ENCODE results near the gene FHAD1.

Gene FHAD1

DNA sequence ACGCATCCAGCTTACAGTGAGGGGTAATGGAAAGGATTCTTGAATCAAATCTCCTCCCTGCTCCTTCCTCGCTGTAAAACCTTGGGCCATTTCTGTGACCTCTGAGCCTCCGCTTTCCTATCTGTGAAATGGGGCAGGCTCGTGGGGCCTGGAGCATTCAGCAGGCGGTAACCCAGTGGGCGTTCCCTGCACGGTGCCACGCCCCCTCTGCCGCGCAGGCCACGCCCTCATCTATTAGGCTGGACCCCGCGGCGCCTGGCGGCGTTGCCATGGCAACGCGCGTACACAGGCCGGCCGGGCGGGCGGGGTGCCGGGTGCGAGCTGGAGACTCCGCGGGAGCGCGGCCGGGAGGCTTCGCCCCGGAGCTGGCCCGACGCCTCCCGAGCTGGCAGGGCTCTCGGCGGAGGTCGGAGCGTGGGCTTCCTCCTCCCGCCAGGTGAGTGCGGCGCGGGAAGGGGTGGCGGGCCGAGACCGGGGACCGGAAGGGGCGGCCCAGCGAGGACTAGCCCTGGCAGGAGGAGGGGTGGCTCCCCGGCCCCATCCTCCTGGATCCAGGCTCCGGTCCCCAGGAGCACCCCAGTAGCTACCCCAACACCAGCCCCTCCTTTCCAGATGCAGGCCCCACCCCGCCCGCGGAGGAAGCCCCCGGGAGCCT, at the start of gene FHAD1:
TSS of gene FHAD1 (plus strand) at position 264 of the 655 bp plus-strand sequence. CDS start 4,562 bp downstream, outside the sequence.
- no peak for DNase-seq

DNA sequence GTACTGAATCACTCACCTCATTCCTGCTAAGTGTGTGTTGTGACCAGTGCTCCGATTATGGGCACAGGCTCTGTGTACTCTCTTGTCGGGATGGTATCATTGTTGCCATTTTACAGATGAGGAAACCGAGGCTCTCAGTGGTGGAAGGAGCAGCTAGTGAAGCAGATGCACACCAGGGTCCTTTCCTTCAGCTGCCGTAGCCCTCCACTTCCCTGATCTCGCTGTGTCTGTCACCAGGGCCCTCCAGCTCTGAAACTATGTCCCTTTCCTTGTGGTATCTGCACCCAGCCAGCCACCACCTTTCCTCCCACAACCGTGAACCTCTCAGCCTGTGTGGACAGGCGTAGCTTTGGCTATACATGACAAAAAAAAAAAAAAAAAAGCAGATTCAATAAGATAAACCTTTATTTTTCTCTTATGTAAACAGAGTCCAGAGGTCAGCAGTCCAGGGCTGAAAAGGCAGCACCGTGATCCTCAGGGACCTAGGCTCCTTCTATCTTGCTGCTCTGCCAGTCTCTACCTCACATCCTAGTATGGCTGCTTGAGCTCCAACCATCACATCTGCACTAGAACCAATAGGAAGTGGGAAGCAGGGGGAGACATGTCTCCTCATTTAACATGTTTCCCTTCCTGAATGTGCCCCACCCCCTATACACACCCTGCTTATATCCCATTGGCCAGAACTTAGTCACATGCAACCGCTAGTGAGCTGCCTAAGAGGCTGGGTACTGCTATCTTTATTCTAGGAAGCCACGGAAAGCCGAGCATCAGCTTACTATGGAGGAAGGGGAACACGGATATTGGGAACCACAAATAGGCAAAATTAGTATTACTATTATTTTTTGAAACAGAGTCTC, 49.2 kb upstream of the FHAD1 start:
- no peak for DNase-seq

DNA sequence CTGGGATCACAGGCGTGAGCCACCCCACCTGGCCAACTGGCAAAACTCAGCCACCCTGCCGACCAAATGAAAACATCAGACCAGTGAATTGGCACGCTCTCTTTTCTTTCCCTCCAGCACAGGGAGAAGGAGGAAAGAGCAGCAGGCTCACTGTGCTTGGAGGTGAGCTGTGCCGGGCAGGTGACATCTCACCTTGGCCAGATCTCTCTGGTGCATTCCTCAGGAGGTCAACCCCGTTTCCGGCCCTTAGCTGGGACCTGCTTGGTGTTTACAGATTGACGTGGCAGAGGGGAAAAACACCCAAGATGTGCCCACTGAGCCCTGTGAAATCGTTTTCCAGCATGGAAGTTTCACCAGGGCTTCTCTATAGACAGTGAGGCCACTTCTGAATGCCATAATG, 48.3 kb upstream of the FHAD1 start:
- no peak for DNase-seq

DNA sequence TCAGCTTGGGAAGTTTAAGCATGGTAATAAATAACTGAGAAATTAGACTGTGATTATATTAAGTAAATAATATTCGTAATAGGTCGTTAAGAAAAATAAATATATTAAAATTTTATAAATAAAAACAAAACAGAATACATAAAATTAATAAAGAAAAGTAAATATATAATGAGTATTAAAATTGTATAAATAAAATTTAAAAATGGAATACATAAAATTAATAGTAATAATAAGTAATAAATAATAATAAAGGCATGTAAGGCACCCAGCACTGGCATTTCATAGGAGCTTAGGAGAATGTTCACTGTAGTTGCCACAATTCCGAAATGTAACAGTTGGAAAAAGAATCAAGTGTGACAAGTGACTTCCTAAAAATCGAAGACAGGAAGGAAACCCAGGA, 45.8 kb upstream of the FHAD1 start:
- no peak for DNase-seq

DNA sequence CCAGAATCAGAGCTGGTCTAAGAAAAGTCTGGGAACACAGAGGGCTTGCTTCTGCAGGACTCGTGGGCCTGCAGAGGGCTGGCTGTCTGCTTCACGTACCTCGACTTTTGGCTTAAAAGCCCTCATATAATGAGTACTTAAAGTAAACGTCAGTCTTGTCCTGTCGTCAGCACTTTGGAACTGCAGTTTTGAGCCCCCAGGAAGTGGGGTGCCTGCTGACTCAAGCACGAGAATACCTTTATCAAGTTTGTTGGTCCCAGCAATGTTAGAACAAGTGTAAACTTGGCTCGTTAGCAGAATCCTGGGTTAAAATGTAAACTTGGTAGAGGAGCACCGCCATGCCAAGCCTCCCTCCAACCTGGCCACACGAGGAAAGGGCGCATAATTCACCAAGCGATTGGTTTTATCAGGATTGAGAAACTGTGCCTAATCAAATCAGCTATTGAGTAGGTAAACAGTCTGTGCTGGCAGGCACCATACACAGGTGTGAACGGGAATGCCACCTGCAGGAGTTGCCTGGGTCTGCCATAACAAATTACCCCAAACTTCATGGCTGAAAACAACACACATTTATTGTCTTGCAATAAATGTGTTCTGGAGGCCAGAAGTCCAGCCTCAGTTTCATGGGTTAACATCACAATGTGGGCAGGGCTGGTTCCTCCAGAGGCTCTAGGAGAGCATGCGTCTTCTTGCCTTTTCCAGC, 45.0 kb upstream of the FHAD1 start:
- no peak for DNase-seq

GRCh38 chr1:15204931-15205330, 42.1 kb upstream of the FHAD1 start:
- no peak for DNase-seq

GRCh38 chr1:15205586-15206346, 41.3 kb upstream of the FHAD1 start:
- DNase-seq: no peak

DNA sequence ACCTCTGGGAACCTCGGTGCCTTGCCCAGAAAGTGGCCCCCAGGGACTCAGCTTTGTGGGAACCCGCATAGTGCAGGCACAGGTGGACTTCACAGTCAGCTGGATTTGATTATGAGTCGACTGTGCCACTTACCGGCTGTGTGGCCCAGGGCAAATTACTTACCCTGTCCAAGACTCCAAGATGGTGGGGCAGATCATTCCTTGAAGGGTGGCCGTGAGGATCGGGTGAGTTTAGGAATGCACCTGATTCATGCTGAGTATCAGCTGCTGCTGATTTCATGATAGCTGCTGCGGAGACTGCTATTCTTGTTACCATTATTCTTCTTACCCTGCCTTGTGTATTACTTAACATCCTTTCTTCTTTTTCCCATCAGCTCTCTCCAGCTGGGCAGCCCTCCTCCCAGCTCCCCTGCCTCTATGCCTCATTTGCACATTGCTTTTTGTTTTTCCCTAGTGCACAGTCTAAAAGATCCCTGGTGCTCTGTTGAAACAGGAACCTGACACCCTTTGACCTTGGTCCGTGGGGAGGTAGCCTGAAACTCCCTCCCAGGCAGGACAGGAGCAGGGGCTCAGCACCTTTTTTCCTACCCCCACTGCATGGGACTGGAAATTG, 40.5 kb upstream of the FHAD1 start:
- DNase-seq: no peak

DNA sequence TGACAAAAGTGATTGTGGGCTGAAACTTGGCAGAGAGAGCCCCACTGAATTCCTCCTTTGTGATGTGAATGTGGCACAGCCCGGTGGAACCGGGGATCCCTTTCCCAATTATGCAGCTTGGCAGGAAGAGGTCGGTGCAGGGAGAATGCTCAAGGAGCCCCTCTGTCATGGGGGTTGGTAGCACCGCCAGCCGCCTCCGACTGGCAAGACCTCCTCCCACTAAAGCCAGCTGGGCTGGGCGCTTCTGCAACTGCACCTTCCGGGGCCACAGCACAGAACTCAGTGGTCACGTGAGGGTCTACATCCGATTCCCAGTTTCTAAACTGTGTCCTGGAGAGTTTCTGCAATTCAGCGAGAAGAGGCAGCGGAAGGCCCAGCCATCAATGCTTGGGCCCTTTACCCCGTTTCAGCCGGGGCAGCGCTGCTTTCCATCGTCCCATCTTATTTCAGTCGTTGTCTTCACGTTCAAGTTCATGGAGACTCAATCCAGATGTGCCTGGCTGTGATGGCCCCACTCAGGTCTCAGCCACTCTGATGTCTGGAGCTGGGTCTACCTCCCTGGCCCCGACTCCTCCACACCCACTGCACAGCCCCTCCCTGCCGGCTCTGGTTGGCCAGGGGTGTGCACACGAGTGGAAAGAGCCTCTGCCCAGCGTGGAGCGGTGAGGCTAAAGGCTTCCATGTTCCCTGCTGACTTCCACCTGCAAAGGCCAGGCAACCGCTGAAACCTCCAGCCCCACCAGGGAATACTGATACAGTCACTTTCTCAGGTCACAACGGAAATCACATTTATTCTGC, 39.8 kb upstream of the FHAD1 start:
- no peak for DNase-seq

DNA sequence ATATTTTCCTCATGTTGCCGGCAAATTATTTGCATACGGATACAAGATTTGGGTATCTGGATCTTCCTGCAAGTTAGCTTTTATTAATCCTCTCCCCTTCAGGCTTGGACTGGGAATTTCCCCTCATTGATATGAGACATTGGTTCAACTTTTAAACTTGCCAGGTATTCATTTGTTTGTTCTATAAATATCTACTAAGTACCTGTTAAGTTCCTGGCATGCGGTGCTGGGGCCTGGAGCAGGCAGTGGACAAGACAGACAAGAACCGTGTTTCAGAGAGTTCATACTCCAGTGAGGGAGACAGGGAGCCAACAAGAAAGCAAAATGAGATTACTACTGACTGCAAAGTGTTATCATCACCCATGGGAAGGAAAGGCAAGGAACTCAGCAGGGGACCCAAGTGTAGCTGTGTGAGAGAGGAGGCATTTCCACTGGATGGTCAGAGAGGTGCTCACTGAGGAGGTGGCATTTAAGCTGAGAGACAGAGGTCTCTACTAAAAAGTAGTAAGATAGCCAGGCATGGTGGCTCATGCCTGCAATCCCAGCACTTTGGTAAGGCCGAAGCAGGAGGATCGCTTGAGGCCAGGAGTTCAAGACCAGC, 39.1 kb upstream of the FHAD1 start:
- DNase-seq: no peak

DNA sequence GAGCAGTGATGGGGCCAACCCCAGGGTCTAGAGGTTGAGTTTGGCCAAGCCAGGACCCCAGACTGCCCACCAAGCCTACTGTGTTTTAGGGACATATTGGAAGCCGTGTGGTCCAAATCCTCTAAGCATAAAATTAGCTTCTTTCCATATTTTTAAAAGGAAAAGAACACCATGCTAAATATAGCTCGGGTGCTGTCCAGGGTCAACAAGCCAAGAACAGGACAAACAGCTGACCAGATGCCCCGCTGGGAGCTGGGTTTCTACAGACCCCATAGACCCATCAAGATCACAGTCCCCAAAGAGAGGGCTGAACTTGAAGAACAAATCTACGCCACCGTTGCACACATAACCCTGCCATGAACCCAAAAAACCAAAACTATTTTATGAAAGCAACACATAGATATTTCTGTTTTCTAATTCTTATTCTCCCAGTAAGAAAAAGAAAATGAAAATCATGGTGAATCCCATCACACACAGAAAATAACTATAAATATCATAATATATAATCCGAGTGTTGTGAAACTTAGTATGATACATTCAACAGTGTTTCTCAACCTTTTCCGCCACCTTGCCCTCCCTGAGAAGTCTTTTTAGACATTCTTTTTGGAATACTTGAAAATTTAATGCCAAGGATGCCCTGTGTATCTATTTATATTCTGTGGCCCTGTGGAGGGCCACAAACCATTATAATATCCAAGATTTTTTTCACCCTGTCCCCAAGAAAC, 36.2 kb upstream of the FHAD1 start:
- DNase-seq: peak; percentile 72

- DNase-seq: no peak
These were observed 35.6 kb upstream of the FHAD1 start for GRCh38 chr1:15211424-15211823.

DNA sequence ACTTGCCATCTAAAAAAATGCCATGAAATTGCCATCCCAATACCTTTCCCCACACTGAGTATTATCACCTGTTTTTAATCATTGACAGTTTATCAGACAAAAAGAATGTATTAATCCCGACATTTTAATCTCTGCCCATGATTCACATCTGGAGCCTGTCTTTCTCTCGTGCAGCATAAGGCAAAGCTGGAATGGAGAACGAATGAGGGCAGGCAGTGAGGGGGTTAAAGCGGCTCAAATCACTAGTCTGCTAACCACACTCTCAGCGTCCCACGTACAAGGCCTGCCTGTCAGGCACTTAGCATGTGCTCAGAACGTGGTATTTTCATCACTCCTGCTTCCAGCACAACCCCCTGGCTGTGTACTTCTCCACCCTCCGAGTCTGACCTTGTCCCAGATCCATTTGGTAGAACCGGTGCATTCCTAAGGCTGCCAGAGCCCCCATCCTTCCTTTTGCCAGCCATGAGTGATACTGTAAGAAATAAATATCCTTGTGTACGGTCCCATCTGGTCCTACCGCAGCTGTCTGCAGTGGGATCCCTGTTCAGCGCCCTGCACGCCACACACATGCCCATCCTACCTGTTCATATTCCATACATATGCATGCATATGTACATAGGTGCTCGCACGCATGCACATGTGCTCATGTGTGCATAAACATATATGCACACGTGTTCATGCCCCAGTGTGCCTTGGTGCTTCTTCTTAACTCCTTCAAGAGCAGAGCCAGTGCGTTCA, 34.6 kb upstream of the FHAD1 start:
- no peak for DNase-seq

DNA sequence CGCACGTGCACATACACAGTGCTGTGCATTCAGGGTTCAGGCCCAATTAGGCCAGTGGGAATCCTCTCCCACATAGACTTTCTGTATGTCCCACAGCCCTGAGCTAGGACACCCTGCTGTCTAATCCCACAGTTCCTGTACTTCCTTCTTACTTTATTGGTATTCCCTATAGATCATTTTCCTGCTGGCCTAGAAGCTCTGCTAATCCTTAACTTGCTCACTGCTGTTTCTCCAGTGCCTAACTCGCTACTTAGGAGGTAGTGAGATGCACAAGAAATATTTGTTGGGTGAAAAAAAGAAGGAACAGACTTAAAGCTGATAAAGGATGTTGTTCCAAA, 34.1 kb upstream of the FHAD1 start:
- DNase-seq: no peak

DNA sequence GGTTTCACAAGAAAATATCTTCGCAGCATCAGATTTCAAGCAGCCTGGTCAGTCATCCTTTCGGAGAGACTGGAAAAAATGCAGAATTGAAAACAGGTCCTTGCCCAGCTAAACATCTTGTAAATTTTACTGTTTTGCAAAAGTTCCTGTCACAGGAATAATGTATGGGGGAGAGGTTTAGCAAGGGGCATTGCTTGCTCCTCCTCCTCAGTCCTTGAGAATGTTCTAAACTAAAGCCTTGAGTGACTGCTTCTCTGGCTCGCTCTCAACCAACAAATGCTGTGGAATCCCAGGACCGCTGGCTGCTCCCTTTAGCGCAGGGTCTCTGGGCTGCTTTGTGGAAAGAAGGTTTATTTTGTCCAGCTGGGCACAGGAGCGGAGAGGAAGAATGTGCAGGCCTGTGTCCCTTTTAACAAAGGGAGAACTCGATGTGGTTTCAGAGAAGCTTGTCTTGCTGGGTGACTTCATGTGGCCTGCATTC, 33.6 kb upstream of the FHAD1 start:
- DNase-seq: peak; percentile 79

DNA sequence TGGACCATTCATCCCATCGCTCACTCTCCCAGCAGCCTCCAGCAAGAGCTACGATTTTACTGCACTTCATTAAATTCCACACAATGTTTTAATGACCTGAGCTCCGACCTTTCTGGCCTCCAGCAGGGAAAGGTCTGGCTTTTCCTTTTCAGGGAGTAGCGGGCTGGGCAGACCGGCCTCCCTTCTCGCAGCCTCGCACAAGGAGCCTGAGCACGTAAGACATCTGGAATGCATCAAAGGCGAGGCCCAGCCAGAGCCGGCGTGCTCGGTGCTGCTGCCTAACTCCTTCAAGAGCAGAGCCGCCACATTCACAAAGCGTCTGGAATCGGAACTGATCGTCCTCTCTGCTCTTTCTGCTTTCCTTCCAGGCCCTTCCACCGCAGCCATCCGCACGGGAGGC, 32.5 kb upstream of the FHAD1 start:
- no peak for DNase-seq

GRCh38 chr1:15215116-15215515, 31.9 kb upstream of the FHAD1 start:
- DNase-seq: no peak

DNA sequence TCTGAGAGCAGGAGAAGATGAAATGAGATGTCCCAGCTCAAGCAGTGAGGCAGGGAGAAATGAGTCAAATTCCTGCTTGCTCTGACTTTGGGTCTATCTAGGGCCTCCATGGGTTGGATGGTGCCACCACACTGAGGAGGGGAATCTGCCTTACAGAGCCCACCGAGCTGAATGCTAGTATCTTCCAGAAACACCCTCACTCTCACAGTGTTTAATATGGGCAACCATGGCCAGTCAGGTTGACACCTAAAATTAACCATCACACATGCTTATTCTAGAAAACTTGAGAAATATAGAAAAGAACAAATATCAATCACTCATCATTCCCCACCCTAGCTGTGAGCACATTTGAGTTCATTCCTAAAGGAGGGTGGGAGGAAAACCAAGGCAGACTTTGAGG, 29.4 kb upstream of the FHAD1 start:
- DNase-seq: no peak

Data from suppressor macrophage treated with lipopolysaccharide for 4 hours (primary cell).